H9 (cell line): ENCODE data around the gene OPA3. TPM values are rescaled to one million over a fixed set of nuclear protein-coding genes. Genes with fewer than 3 reads are reported as not detected.

Source experiments
- DNase-seq: peaks from one replicate; pipeline ENCODE4 v3.0.0-alpha.2; 2017
- H2AFZ ChIP-seq: one replicate; pipeline ENCODE4 v1.6.1; 2013; ENCODE audit warnings: mild to moderate bottlenecking, low read length, control low read depth, moderate library complexity
- H2AK5ac ChIP-seq: 2 replicates; pipeline ENCODE4 v1.6.1; 2013; ENCODE audit warnings: low read length, control low read depth, mixed read lengths; ENCODE audit not compliant: insufficient read length
- H2BK120ac ChIP-seq: one replicate; pipeline ENCODE4 v1.6.1; 2013; ENCODE audit warnings: low read depth, mild to moderate bottlenecking, low read length, control low read depth, inconsistent platforms; ENCODE audit not compliant: poor library complexity, severe bottlenecking
- H2BK12ac ChIP-seq: 2 replicates; pipeline ENCODE4 v1.6.1; 2013; ENCODE audit warnings: low read length, control low read depth, mixed read lengths, low read depth; ENCODE audit not compliant: insufficient read length
- H2BK15ac ChIP-seq: 2 replicates; pipeline ENCODE4 v1.6.1; 2013; ENCODE audit warnings: low read depth, low read length, control low read depth
- H2BK20ac ChIP-seq: one replicate; pipeline ENCODE4 v1.6.1; 2013; ENCODE audit warnings: low read depth, mild to moderate bottlenecking, low read length, control low read depth, inconsistent platforms; ENCODE audit not compliant: poor library complexity, severe bottlenecking
- H2BK5ac ChIP-seq: 2 replicates; pipeline ENCODE4 v1.6.1; 2013; ENCODE audit warnings: low read length, control low read depth, mixed read lengths; ENCODE audit not compliant: insufficient read length
- H3K14ac ChIP-seq: 2 replicates; pipeline ENCODE4 v1.6.1; 2013; ENCODE audit warnings: low read length, control low read depth; ENCODE audit not compliant: insufficient read depth
- H3K18ac ChIP-seq: 2 replicates; pipeline ENCODE4 v1.6.1; 2013; ENCODE audit warnings: low read depth, mild to moderate bottlenecking, mixed read lengths, low read length, control low read depth; ENCODE audit not compliant: insufficient read length
- H3K23ac ChIP-seq: 2 replicates; pipeline ENCODE4 v1.6.1; 2013; ENCODE audit warnings: low read length, control low read depth, mixed read lengths, low read depth; ENCODE audit not compliant: insufficient read length
- H3K23me2 ChIP-seq: 2 replicates; pipeline ENCODE4 v1.6.1; 2013; ENCODE audit warnings: low read depth, mild to moderate bottlenecking, mixed read lengths, low read length, control low read depth; ENCODE audit not compliant: insufficient read length, poor library complexity, severe bottlenecking
- H3K27ac ChIP-seq: 2 replicates; pipeline ENCODE4 v1.5.1; 2013; ENCODE audit warnings: low read length, control low read depth, mixed read lengths, low read depth; ENCODE audit not compliant: insufficient read length
- H3K27me3 ChIP-seq: 2 replicates; pipeline ENCODE4 v1.6.1; 2013; ENCODE audit warnings: low read length, control low read depth, inconsistent platforms; ENCODE audit not compliant: insufficient read depth
- H3K4ac ChIP-seq: 2 replicates; pipeline ENCODE4 v1.6.1; 2013; ENCODE audit warnings: low read depth, mild to moderate bottlenecking, control low read depth, inconsistent platforms, low read length, moderate library complexity
- H3K4me1 ChIP-seq: 2 replicates; pipeline ENCODE4 v1.6.1; 2013; ENCODE audit warnings: low read length, control low read depth, inconsistent platforms; ENCODE audit not compliant: insufficient read depth
- H3K4me2 ChIP-seq: 2 replicates; pipeline ENCODE4 v1.6.1; 2013; ENCODE audit warnings: low read length, control low read depth, mixed read lengths; ENCODE audit not compliant: insufficient read length, insufficient read depth
- H3K56ac ChIP-seq: 2 replicates; pipeline ENCODE4 v1.6.1; 2013; ENCODE audit warnings: low read depth, mild to moderate bottlenecking, mixed read lengths, low read length, control low read depth; ENCODE audit not compliant: insufficient read length
- H3K79me1 ChIP-seq: 2 replicates; pipeline ENCODE4 v1.6.1; 2013; ENCODE audit warnings: low read depth, mild to moderate bottlenecking, moderate library complexity, low read length, control low read depth, inconsistent platforms; ENCODE audit not compliant: insufficient read depth, poor library complexity, severe bottlenecking
- H3K79me2 ChIP-seq: 2 replicates; pipeline ENCODE4 v1.6.1; 2013; ENCODE audit warnings: low read length, control low read depth, inconsistent platforms; ENCODE audit not compliant: insufficient read depth
- H3K9ac ChIP-seq: 2 replicates; pipeline ENCODE4 v1.6.1; 2013; ENCODE audit warnings: low read length, control low read depth, mixed read lengths; ENCODE audit not compliant: insufficient read length; ENCODE audit errors: extremely low read depth
- H3K9me3 ChIP-seq: one replicate; pipeline ENCODE4 v1.6.1; 2013; ENCODE audit warnings: low read depth, low read length, inconsistent platforms; ENCODE audit not compliant: control insufficient read depth
- H3T11ph ChIP-seq: one replicate; pipeline ENCODE4 v1.6.1; 2013; ENCODE audit warnings: mild to moderate bottlenecking, low read length, control low read depth, inconsistent platforms
- H4K20me1 ChIP-seq: one replicate; pipeline ENCODE4 v1.6.1; 2013; ENCODE audit not compliant: control insufficient read depth, insufficient read length, insufficient read depth
- H4K5ac ChIP-seq: 2 replicates; pipeline ENCODE4 v1.6.1; 2013; ENCODE audit warnings: low read depth, mild to moderate bottlenecking, mixed read lengths, low read length, control low read depth; ENCODE audit not compliant: insufficient read length
- H4K8ac ChIP-seq: replicated peaks from 2 replicates; pipeline ENCODE4 v1.6.1; 2013; ENCODE audit warnings: low read length, control low read depth, mixed read lengths, low read depth; ENCODE audit not compliant: insufficient read length
- H4K91ac ChIP-seq: 2 replicates; pipeline ENCODE4 v1.6.1; 2013; ENCODE audit warnings: low read depth, mild to moderate bottlenecking, moderate library complexity, mixed read lengths, low read length, control low read depth; ENCODE audit not compliant: insufficient read length
- H3K27ac Mint-ChIP-seq, 3 experiments: 2 replicates in 2 of 3; 3 replicates in 1 of 3; pipeline ENCODE4 v1.8.0; 2020 to 2021; ENCODE audit warnings: mixed read lengths in 3 of 3, mild to moderate bottlenecking in 1 of 3, moderate library complexity in 1 of 3
- H3K27me3 Mint-ChIP-seq: 2 replicates; pipeline ENCODE4 v1.8.0; 2021; ENCODE audit warnings: low read depth, mild to moderate bottlenecking, moderate library complexity, mixed read lengths
- H3K36me3 Mint-ChIP-seq, 3 experiments: 2 replicates in 2 of 3; 3 replicates in 1 of 3; pipeline ENCODE4 v1.8.0; 2020 to 2021; ENCODE audit warnings: low read depth in 3 of 3, mixed read lengths in 3 of 3; ENCODE audit not compliant: insufficient read depth in 1 of 3
- H3K4me1 Mint-ChIP-seq, 2 experiments: 2 replicates each; pipeline ENCODE4 v1.8.0; 2020; ENCODE audit warnings: mixed read lengths in 2 of 2
- H3K4me3 Mint-ChIP-seq, 2 experiments: 2 replicates in 1 of 2; 3 replicates in 1 of 2; pipeline ENCODE4 v1.8.0; 2020 to 2021; ENCODE audit warnings: mild to moderate bottlenecking in 2 of 2, mixed read lengths in 2 of 2, moderate library complexity in 1 of 2
- H3K9me3 Mint-ChIP-seq, 2 experiments: 2 replicates in 1 of 2; 3 replicates in 1 of 2; pipeline ENCODE4 v1.8.0; 2020; ENCODE audit warnings: mild to moderate bottlenecking in 2 of 2, mixed read lengths in 2 of 2, moderate library complexity in 1 of 2
- CTCF ChIP-seq: fragments of 200-600 bp; sonication (generic); conservative IDR thresholded peaks from 3 replicates; pipeline ENCODE4 v1.8.0; 2021; ENCODE audit warnings: antibody characterized with exemption, mild to moderate bottlenecking
- WGBS: extraction: QIAGEN DNeasy Blood & Tissue Kit; methylation state at CpG from one replicate; pipeline ENCODE4 v1.1.7; 2013; ENCODE audit warnings: missing lambda C conversion rate, low lambda C conversion rate, mixed read lengths; ENCODE audit not compliant: insufficient read length; ENCODE audit errors: extremely low coverage; 5-methylcytosine and 5-hydroxymethylcytosine counted together
- total RNA-seq: library from RNA; stranded (reverse); gene quantifications from 2 replicates; pipeline ENCODE4 v1.2.1, GENCODE V29; 2021

OPA3 gene
- total RNA-seq, 1 experiment from 2014 or later: 13.0 TPM

GRCh38 chr19:45517238-45517637, 67.4 kb downstream of the OPA3 start:
- H3K9ac ChIP-seq: no peak overlapping the region
- no peak overlapping the region; the same call in 1 of the 2 replicates for H3K14ac ChIP-seq
- H4K91ac ChIP-seq: no peak overlapping the region
- no peaks in the 10 kb centered on the region for H4K20me1 ChIP-seq
- no peaks in the 10 kb centered on the region for H3K4me1 ChIP-seq
- DNase-seq: no peak
- H3K4ac ChIP-seq: no peak overlapping the region
- Mint-ChIP-seq H3K36me3 (peaks cover 27 to 52% (median 34%) of the 10 kb centered on the region in 3 experiments), H3K9me3 (no peaks in the 10 kb centered on the region), H3K4me1 (peaks cover 4 to 5% of the 10 kb centered on the region in 2 experiments; a peak in 3 of 4 replicates), H3K27me3 (no peaks in the 10 kb centered on the region; the same call in 1 of the 2 replicates), H3K4me3 (no peak overlapping the region), H3K27ac (peak overlapping the region in 1 of 3 experiments; percentile 23; a peak in 1 of 7 replicates)
- WGBS: no CpG with 5 or more reads among the region's 7 CpGs
- no peak overlapping the region for H3K27ac ChIP-seq
- no peaks in the 10 kb centered on the region for H3K9me3 ChIP-seq
- H3K23ac ChIP-seq: no peak overlapping the region
- H3K4me2 ChIP-seq: no peak overlapping the region
- H2BK12ac ChIP-seq: no peak overlapping the region
- H2AK5ac ChIP-seq: no peak overlapping the region
- H3K79me1 ChIP-seq: peaks cover 12% of the 10 kb centered on the region
- H4K8ac ChIP-seq: no peak overlapping the region
- H3K56ac ChIP-seq: no peak overlapping the region
- H3K27me3 ChIP-seq: no peaks in the 10 kb centered on the region
- H2AFZ ChIP-seq: no peak overlapping the region
- H2BK120ac ChIP-seq: no peak overlapping the region
- no peak for TF ChIP-seq CTCF
- peaks cover 16% of the 10 kb centered on the region; the same call in 1 of the 2 replicates for H3K79me2 ChIP-seq
- H3T11ph ChIP-seq: no peak overlapping the region
- H2BK15ac ChIP-seq: no peak overlapping the region
- H2BK5ac ChIP-seq: no peak overlapping the region
- no peak overlapping the region for H2BK20ac ChIP-seq
- H3K18ac ChIP-seq: no peak overlapping the region
- H3K23me2 ChIP-seq: no peaks in the 10 kb centered on the region
- no peak overlapping the region for H4K5ac ChIP-seq
